HG03025 (cell line): ENCODE results near the gene KLRF1.
"Not testable (repeated sequence)": the region's sequence is repeated elsewhere in the genome, so short reads cannot be mapped to it uniquely, and the experiment has no call there.

Experiments
- ATAC-seq: cut with Tn5 transposase; IDR thresholded peaks from one replicate; pipeline ENCODE4 v1.9.1; 2021; ENCODE audit warnings: mild to moderate bottlenecking, moderate library complexity; ENCODE audit not compliant: unreplicated experiment, low FRiP score

The KLRF1 gene

DNA sequence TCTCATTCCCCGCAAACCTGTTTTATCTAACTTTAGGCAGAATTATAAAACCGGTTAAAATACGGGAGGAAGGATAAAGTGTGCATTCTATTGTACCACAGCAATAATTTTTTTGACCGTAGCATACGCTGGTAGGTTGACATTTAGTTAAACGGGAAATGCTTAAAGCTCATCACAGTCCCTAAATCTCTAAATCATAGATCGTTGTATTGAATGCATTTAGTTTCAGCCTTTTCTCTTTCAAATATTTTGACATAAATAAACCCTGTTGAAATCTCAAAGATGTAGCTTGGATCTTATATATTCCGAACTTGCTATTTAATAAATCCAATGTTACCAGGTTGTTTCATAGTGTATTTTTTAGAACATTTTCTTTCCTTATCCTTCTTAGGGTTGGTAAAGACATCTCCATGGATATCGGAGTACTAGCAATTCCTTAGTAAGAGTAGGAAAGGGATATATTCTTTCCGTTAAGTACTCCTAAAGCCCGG is 41.1 kb downstream of the KLRF1 start:
- no peak for ATAC-seq

DNA sequence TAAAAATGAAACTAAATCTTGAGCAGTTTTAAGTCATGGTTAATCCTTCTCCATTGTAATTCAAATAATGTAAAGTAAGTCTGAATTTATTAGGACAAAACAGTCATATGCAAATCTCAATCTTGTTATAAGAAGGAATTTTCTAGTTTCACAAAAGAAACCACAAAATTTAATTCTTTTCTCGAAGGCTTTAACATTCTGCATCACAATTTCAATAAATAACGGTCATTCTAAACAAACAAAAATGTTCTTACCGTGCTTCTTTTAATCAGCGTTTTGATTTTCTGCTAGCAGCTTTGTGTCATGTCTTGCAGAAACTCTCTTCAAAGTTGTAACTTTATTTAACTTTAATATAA is 41.6 kb downstream of the KLRF1 start:
- no peak for ATAC-seq

DNA sequence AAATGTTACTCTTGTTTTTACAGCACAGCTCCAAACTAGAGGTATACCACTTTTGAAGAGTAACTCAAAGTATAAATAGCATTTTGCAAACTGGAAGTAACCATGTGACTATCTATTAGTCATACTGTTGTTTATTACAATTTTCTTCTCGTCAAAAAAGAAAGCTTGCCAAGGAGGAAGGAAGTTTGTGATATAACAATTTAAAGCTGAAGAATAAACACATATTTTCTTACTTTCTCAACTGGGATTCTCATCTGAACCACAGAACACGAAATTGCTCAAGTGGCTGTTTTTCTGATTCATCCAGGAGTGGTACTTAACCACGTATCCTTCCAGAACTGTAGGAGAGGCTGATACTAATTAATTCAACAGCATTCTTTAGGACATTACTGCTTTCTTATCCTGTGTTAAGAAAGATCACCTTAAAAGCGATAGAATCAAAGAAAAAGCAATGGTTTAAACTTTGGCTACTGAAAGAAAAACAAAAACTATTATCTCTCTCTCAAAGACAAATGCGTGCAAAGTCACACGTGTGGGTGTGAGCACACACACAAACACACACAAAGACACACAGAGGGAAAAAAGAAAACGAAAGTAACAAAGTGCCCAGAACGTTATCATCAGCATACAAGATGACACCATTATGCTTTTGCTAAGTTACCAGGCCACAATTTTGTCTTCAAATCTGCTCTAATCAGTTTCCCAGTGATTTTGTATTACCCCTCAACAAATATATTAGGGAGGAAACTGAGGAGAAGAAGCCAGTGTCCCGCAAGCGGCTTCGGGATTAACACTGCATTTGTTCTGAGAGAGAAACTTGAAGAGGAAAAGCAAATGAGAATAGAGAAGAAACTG is 42.3 kb downstream of the KLRF1 start, which contains the start of gene CLEC2B:
CLEC2B (minus strand) TSS at position 48 of the 855 bp plus-strand sequence.
- no peak for ATAC-seq

DNA sequence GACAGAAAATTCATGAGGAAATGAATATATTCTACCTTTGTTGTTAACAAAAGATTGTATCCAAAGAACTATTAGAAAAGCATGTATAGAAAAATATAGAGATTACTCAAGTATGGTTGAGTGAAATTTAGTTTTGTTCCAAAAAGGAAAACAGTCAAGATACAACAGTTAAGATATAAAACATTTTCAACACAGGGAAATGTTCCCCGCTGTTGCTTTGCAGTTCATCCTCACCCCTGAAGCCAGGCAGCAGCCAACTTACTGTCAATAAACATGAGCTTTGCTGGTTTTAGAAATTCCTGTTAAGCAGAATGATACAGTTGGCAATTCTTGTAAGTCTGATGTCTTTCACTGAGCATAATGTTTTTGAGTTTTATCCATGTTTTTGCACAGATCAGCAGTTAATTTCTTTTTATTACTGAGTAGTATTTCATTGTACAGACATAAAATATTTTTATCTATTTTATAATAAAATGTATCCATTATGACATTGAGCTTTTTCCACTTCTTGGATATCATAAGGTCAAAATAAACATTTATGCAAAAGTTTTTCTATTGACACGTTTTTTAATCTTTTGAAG is 43.1 kb downstream of the KLRF1 start:
- ATAC-seq, result no peak

DNA sequence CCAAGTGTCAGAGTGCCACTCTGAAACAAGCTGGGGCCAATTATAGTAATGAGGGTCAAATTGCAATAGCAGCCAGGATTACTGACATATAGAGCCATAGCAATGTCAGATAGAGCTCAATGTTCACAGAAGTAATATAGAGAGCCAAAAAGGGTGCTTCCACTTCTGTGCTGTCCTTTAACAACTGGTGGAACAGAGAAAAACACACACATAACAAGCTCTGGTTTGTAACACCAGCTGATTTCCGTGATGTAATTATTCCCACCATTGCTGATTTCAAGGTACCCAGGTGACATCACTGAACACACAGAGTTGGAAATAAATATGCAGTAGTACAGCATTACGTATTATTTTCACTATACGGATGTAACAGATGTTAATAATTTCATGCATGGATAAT is 44.9 kb downstream of the KLRF1 start:
- ATAC-seq, result no peak

DNA sequence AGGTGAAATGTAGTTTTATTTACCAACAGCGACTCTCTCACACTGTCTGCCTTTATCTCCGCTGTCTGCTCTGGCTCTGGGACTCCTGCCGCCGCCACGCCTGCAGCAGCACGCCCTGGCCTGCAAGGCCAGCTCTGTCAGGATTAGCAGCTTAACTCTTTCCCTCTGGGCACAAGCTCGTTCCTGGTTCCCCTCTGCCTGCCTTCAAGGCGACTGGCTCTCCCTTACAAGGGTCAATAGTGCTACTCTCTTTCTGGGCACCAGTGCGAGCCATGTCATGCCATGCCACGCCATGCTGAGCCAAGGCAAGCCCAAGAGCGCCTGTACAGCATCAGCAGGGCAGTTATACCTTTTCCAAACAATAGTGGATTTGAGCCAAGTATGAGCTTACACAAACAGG is 45.5 kb downstream of the KLRF1 start:
- ATAC-seq, result no peak

DNA sequence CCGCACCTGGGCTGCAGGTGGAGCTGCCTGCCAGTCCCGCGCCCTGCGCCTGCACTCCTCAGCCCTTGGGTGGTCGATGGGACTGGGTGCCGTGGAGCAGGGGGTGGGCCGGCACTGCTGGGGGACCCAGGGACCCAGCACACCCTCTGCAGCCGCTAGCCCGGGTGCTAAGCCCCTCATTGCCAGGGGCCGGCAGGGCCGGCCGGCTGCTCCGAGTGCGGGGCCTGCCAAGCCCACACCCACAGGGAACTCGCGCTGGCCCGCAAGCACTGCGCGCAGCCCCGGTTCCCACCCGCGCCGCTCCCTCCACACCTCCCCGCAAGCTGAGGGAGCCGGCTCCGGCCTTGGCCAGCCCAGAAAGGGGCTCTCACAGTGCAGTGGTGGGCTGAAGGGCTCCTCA is 48.8 kb downstream of the KLRF1 start:
- ATAC-seq, result not testable (repeated sequence)

DNA sequence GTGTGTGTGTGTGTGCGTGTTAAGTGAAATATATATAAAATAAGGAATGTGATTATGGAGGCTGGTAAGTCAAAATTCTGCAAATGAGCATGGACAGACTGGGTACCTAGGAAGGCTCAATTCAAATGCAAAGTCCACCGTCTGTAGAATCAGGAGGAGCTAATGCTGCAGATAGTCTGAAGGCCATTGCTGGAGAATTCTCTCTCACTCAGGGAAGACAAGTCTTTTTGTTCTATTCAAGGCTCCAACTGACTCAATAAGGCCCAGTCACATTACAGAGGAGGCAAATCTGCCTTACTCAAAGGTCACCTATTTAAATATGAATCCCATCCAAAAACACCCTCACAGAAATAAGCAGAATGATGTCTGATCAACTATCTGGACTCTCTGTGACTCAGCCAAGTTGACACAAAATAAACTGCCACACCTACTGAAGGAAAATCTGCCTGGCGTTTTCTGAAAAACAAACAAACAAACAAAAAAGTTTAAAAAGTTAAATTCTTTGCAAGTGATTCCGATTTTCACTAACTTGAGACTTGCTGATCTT is 53.3 kb downstream of the KLRF1 start:
- ATAC-seq, result no peak

DNA sequence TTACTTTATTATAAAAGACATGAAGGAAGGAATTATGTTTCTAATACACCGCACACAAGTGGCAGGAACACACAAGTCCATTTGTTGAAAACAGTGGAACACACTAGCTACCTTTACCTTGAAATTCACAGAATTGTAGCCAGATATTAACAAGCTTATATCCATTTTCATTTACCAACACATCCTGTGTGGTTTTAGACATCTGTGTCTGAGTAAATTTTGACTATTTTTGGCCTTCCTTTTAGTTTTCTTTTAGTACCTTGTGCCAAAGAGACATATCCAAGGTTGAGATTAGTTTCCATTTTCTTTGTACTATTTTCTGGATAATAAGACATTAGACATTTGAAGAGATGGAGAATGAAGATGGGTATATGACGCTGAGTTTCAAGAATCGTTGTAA is 54.0 kb downstream of the KLRF1 start, which contains the start of gene KLRF2:
KLRF2 (plus strand) TSS at position 244 of the 400 bp plus-strand sequence; CDS start at position 351, 107 bp downstream.
- no peak for ATAC-seq

DNA sequence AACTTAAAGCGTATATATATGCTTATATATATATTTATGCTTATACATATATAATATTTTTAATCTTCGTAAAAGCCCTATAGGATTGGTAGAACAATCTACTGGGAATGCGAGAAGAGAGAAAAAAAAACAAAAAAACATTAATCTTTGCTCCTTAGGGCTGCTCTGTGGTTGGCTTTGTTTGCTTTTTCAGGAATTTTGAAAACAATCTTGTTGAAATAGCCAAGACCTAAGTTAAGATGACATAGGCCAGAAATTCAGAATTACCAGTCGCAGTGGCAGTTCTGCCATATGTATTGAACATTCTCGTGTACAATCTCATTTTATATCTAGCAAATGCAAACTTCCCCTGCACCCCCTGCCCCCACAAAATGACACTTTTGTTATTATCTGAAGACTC is 54.7 kb downstream of the KLRF1 start:
- ATAC-seq, result no peak

DNA sequence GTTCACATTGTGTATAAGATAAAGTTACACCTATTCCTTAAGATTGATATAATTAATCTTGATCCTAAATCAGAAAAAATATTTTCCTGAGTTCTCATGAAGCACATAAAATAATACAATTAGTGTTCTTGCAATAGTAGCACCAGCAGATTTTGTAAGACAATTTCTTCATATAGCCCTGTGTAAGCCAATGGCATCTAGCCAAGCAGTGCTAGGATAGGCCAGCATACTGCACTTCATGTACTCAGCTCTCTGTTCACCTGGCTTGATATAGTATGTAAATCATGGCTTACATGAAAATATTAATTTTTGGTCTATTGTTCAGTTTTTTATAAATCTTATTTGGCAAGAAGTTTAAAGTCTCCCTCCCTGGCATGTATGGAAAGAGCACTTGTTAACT is 55.9 kb downstream of the KLRF1 start:
- no peak for ATAC-seq

DNA sequence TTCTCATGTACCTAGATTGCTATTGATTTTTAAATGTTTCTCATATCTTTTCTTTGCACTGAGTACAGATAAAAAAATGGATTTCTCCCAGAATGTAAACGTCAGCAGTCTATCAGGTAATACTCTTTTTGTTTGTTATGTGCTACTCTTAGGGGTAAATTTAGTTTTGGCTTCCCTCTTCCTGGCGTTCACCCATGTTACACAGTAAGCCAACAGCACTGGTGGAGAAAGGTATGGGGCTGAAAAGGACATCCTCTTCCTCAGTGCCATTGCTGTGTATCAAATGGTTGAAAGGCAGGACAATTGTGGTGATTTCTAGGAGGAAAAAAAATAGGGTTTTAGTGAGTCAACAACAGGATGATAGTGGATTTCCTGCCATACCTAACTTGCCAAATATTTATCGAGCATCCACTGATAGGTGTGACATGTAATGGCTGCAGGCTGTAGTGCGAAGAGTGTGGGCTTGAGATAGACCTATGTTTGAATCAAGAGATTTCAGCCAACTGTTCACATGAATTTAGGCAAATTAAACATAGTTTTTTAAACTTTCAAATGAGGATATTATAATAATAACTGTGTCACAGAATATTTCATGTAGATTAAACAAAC is 61.5 kb downstream of the KLRF1 start:
- no peak for ATAC-seq
